Naive thymus-derived CD8-positive, alpha-beta T cell (primary cell): ENCODE results near the gene CUL4A. TPM values are rescaled to one million over a fixed set of nuclear protein-coding genes. Genes with fewer than 3 reads are reported as not detected.

Experiments used
- ATAC-seq, 2 donors: fragments of 150-1000 bp; cut with Tn5 transposase in 1 of 2; sonication (Bioruptor Pico), chemical (Tn5 transposase) in 1 of 2; 1 replicate in 1 of 2; 2 replicates in 1 of 2; pipeline ENCODE4 v1.10.0; 2021; ENCODE audit warnings: mild to moderate bottlenecking in 2 of 2, moderate library complexity in 2 of 2
- POLR2A ChIA-PET: fragments of 350-600 bp; sonication (Branson Sonifier 250); formaldehyde crosslinking; loops from one replicate; lab custom pipeline; 2021; ENCODE audit warnings: antibody characterized with exemption; lab: Charles Lee
- DNase-seq, 10 donors: peaks; one replicate each; pipeline versions ENCODE4 v3.0.0 to v3.0.0-alpha.2; 2020 to 2022
- H3K27ac Mint-ChIP-seq, 10 donors: one replicate each; pipeline ENCODE4 v1.8.0; 2020 to 2022; ENCODE audit warnings: mild to moderate bottlenecking in 10 of 10, mixed read lengths in 10 of 10, moderate library complexity in 4 of 10, inconsistent platforms in 1 of 10
- H3K27me3 Mint-ChIP-seq, 5 donors: one replicate each; pipeline ENCODE4 v1.8.0; 2021 to 2022; ENCODE audit warnings: mixed read lengths in 5 of 5
- H3K36me3 Mint-ChIP-seq, 3 donors: one replicate each; pipeline ENCODE4 v1.8.0; 2020 to 2022; ENCODE audit warnings: mixed read lengths in 3 of 3, mild to moderate bottlenecking in 2 of 3, inconsistent platforms in 1 of 3
- H3K4me1 Mint-ChIP-seq, 4 donors: one replicate each; pipeline ENCODE4 v1.8.0; 2021 to 2022; ENCODE audit warnings: mixed read lengths in 4 of 4
- H3K4me3 Mint-ChIP-seq, 10 donors: one replicate each; pipeline ENCODE4 v1.8.0; 2020 to 2022; ENCODE audit warnings: mild to moderate bottlenecking in 10 of 10, mixed read lengths in 10 of 10, moderate library complexity in 6 of 10, inconsistent platforms in 1 of 10
- H3K9me3 Mint-ChIP-seq, 9 donors: one replicate each; pipeline ENCODE4 v1.8.0; 2020 to 2022; ENCODE audit warnings: mixed read lengths in 9 of 9, mild to moderate bottlenecking in 3 of 9, inconsistent platforms in 1 of 9, moderate library complexity in 1 of 9
- polyA plus RNA-seq, 3 donors: library from polyadenylated mRNA; unstranded; fragments of 300-500 nt; fragmentation: Illumina TruSeq; gene quantifications; one replicate each; pipeline ENCODE4 v1.2.3, GENCODE V29; 2021
- total RNA-seq, 8 experiments: library from RNA in 2 of 8; stranded (reverse) in 2 of 8; gene quantifications; one replicate each; pipeline ENCODE4 v1.2.3 and lab custom pipeline; 2021 to 2026

Gene CUL4A
- total and polyA plus RNA-seq, 5 experiments from 2014 or later: 36.1 to 90.8 (median 49.2) TPM

DNA sequence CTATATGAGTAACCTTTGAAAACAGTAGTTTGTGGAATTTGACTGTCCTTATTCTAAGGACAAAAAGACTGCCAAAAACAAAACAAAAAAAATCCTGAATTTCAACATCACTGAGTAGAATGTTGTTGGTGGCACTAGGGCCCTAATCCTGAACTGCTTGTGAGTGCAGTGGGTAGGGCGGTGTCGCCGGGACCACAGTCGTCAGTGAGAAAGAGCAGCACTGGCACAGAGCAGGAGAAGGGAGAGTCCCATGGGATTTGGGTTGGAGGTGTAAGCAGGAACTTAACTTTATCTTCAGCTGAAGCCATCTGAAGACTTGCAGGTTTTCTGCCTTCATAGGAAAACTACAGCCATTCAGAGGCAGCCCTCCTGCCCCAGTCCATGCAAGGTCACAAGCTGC lies 6.5 kb upstream of the CUL4A start:
- ATAC-seq (no peak), DNase-seq (no peak)
- Mint-ChIP-seq H3K27me3 (no peaks in the 10 kb centered on the region), H3K9me3 (no peaks in the 10 kb centered on the region), H3K4me3 (peak overlapping the region in 3 of 10 donors; percentile 5 to 39 (median 11)), H3K36me3 (peaks cover 0 to 55% (median 5%) of the 10 kb centered on the region in 3 donors), H3K27ac (peak overlapping the region in 4 of 10 donors; percentile 23 to 60 (median 40)), H3K4me1 (peaks cover 30 to 65% (median 51%) of the 10 kb centered on the region in 4 donors)
- POLR2A ChIA-PET: interaction anchor here (0.5 kb wide), 1 partner anchor 29 kb away, joined by 3 read pairs; no protein-coding TSS in a partner anchor

GRCh38 chr13:113203507-113204377 lies 5.7 kb upstream of the CUL4A start:
- Mint-ChIP-seq H3K4me3 (peak overlapping the region in 2 of 10 donors; percentile 37 to 38), H3K36me3 (peaks cover 0 to 48% (median 3%) of the 10 kb centered on the region in 3 donors), H3K9me3 (no peaks in the 10 kb centered on the region), H3K4me1 (peaks cover 30 to 65% (median 51%) of the 10 kb centered on the region in 4 donors), H3K27me3 (no peaks in the 10 kb centered on the region), H3K27ac (peak overlapping the region in 3 of 10 donors; percentile 4 to 32 (median 25))
- ATAC-seq: no peak
- POLR2A ChIA-PET: interaction anchor here (0.5 kb wide), 1 partner anchor 29 kb away, joined by 3 read pairs; no protein-coding TSS in a partner anchor
- DNase-seq: no peak

- DNase-seq (no peak), ATAC-seq (no peak)
- no peaks in the 10 kb centered on the region for H3K27me3 Mint-ChIP-seq
- no peak overlapping the region for H3K27ac Mint-ChIP-seq
- peaks cover 0 to 42% (median 3%) of the 10 kb centered on the region in 3 donors for H3K36me3 Mint-ChIP-seq
- H3K4me1 Mint-ChIP-seq: peaks cover 30 to 63% (median 50%) of the 10 kb centered on the region in 4 donors
- H3K4me3 Mint-ChIP-seq: peak overlapping the region in 1 of 10 donors; percentile 34
- POLR2A ChIA-PET: no interaction called here
- H3K9me3 Mint-ChIP-seq: no peaks in the 10 kb centered on the region
Observed at GRCh38 chr13:113204378-113204734, 5.1 kb upstream of the CUL4A start.

- no peaks in the 10 kb centered on the region for H3K9me3 Mint-ChIP-seq
- DNase-seq (no peak), ATAC-seq (no peak)
- H3K27ac Mint-ChIP-seq: peak overlapping the region in 4 of 10 donors; percentile 11 to 82 (median 60)
- peaks cover 32 to 65% (median 50%) of the 10 kb centered on the region in 4 donors for H3K4me1 Mint-ChIP-seq
- peaks cover 0 to 31% (median 3%) of the 10 kb centered on the region in 3 donors for H3K36me3 Mint-ChIP-seq
- peak overlapping the region in 9 of 10 donors; percentile 4 to 73 (median 52) for H3K4me3 Mint-ChIP-seq
- H3K27me3 Mint-ChIP-seq: no peaks in the 10 kb centered on the region
- POLR2A ChIA-PET: no interaction called here
Observed at GRCh38 chr13:113205428-113205931, 3.9 kb upstream of the CUL4A start.

GRCh38 chr13:113207460-113207859 lies 2.0 kb upstream of the CUL4A start:
- Mint-ChIP-seq H3K27me3 (no peaks in the 10 kb centered on the region), H3K36me3 (peaks cover 6 to 36% (median 15%) of the 10 kb centered on the region in 3 donors), H3K4me1 (peaks cover 34 to 57% (median 51%) of the 10 kb centered on the region in 4 donors), H3K9me3 (no peaks in the 10 kb centered on the region), H3K27ac (peak overlapping the region; percentile 76 to 96 (median 92)), H3K4me3 (peak overlapping the region; percentile 73 to 95 (median 90))
- POLR2A ChIA-PET: interaction anchor here (3.3 kb wide), 1 partner anchor 90 kb away, joined by 17 read pairs; the partner anchor contains the start of gene LAMP1
- no peak for ATAC-seq
- DNase-seq: no peak

GRCh38 chr13:113207890-113208420 lies 1.5 kb upstream of the CUL4A start:
- POLR2A ChIA-PET: interaction anchor here (1.5 to 3.3 kb wide), 5 partner anchors 10 to 238 kb away, joined by 4 to 27 read pairs (median 8); partner anchors contain the start of gene LAMP1
- H3K4me3 Mint-ChIP-seq: peak overlapping the region; percentile 73 to 95 (median 90)
- H3K27me3 Mint-ChIP-seq: no peaks in the 10 kb centered on the region
- ATAC-seq (peak; percentile 4 to 21), DNase-seq (peak in 2 of 10 donors; percentile 9 to 25)
- peaks cover 6 to 34% (median 15%) of the 10 kb centered on the region in 3 donors for H3K36me3 Mint-ChIP-seq
- H3K4me1 Mint-ChIP-seq: peaks cover 30 to 52% (median 47%) of the 10 kb centered on the region in 4 donors
- peak overlapping the region; percentile 76 to 96 (median 92) for H3K27ac Mint-ChIP-seq
- no peaks in the 10 kb centered on the region for H3K9me3 Mint-ChIP-seq

- ATAC-seq (peak; percentile 68 to 71), DNase-seq (peak; percentile 84 to 95 (median 91))
- Mint-ChIP-seq H3K4me3 (peak within 1 kb of the TSS; percentile 73 to 95 (median 90)), H3K4me1 (peaks cover 35 to 50% (median 40%) of the 10 kb centered on the region in 4 donors), H3K36me3 (peaks cover 6 to 32% (median 15%) of the 10 kb centered on the region in 3 donors), H3K27me3 (no peaks in the 10 kb centered on the region), H3K9me3 (no peaks in the 10 kb centered on the region), H3K27ac (peak within 1 kb of the TSS; percentile 76 to 96 (median 92))
- POLR2A ChIA-PET: interaction anchor here (0.8 to 3.3 kb wide), 13 partner anchors 7 to 265 kb away, joined by 3 to 27 read pairs (median 5); partner anchors contain the start of gene LAMP1
Observed at GRCh38 chr13:113208421-113209335, 735 bp upstream of the CUL4A start, which contains the start of gene PCID2. Gene PCID2, minus strand, starts transcription at chr13:113208669. Its CDS starts 35 bp downstream, at chr13:113208634.

DNA sequence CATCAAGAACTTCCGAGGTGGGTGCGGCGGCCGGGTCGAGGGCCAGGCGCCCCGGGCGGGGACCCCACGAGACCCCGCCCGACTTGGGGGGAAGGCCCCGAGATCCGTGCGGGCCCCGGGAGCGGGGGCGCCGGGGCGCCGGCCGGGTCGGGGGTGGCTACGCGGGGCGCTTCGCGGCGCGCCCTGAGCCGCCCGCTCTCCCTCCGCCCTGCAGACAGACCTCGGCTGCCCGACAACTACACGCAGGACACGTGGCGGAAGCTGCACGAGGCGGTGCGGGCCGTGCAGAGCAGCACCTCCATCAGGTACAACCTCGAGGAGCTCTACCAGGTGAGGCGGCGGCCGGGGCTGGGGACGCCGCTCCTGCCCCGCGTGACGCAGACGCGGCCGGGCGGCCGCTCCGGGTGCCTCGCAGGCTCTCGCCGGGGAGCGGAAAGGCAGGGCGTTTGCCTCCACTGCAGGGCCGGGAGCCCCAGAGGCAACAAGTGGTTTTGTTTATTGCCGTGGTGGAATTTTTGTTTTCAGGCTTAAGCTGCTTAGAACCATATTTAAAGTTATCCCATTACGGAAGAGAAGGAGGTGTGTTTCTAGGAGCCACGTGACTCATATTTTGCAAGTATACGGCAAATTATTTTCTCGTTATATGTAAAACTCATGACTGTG lies 477 bp downstream of the CUL4A start:
- H3K4me3 Mint-ChIP-seq: peak overlapping the region; percentile 70 to 89 (median 82)
- peaks cover 29 to 48% (median 36%) of the 10 kb centered on the region in 4 donors for H3K4me1 Mint-ChIP-seq
- POLR2A ChIA-PET: interaction anchor here (0.8 to 3.3 kb wide), 12 partner anchors 8 to 266 kb away, joined by 3 to 27 read pairs (median 6); partner anchors contain the start of gene LAMP1
- no peaks in the 10 kb centered on the region for H3K27me3 Mint-ChIP-seq
- peak overlapping the region in 9 of 10 donors; percentile 66 to 93 (median 89) for H3K27ac Mint-ChIP-seq
- peaks cover 6 to 29% (median 15%) of the 10 kb centered on the region in 3 donors for H3K36me3 Mint-ChIP-seq
- peak; percentile 64 to 87 (median 78) for DNase-seq
- no peaks in the 10 kb centered on the region for H3K9me3 Mint-ChIP-seq
- ATAC-seq: peak; percentile 69 to 81

DNA sequence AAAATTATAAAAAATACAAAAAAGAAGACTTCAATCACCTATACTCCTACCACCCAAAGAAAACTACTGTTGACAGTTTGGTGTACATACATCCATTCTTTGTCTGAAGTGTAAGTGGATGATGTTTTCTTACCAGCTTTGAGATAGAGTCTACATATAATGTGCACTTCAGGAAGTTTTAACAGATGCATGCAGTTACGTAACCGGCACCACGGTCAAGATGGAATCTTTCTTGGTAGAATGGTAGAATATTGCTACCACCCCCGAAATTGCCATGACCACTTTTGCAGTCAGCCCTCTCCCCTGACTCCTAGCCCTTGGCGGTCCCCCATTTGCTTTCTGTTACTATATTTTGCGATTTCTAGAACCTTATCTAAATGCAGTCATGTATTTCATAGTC lies 1.4 kb downstream of the CUL4A start:
- peak overlapping the region; percentile 54 to 86 (median 73) for H3K4me3 Mint-ChIP-seq
- H3K27ac Mint-ChIP-seq: peak overlapping the region in 7 of 10 donors; percentile 30 to 82 (median 71)
- POLR2A ChIA-PET: interaction anchor here (0.6 kb wide), 1 partner anchor 252 kb away, joined by 3 read pairs; no protein-coding TSS in a partner anchor
- H3K27me3 Mint-ChIP-seq: no peaks in the 10 kb centered on the region
- peaks cover 6 to 22% (median 12%) of the 10 kb centered on the region in 3 donors for H3K36me3 Mint-ChIP-seq
- H3K9me3 Mint-ChIP-seq: no peaks in the 10 kb centered on the region
- DNase-seq (no peak), ATAC-seq (no peak)
- peaks cover 19 to 39% (median 27%) of the 10 kb centered on the region in 4 donors for H3K4me1 Mint-ChIP-seq

DNA sequence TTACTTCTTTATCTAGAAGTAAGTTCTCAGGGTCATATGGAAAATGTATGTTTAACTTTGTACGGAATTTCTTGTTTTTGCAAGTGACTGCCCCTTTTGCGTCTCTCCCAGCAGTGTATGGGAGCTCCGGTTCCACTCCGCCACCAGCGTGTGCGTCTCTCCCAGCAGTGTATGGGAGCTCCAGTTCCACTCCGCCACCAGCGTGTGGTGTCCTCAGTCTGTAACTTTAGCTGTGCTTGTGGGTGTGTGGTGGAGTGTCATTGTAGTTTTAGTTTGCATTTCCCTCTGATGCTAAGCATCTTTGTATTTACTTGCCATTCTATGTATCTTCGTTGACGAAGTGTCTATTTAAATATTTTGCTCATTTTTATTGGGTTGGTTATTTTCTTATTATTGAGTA lies 2.4 kb downstream of the CUL4A start:
- peak overlapping the region in 9 of 10 donors; percentile 20 to 83 (median 56) for H3K4me3 Mint-ChIP-seq
- DNase-seq: peak in 2 of 10 donors; percentile 5 to 10
- H3K27me3 Mint-ChIP-seq: no peaks in the 10 kb centered on the region
- no peaks in the 10 kb centered on the region for H3K9me3 Mint-ChIP-seq
- H3K36me3 Mint-ChIP-seq: peaks cover 6 to 13% (median 12%) of the 10 kb centered on the region in 3 donors
- peak overlapping the region in 3 of 10 donors; percentile 1 to 66 (median 52) for H3K27ac Mint-ChIP-seq
- H3K4me1 Mint-ChIP-seq: peaks cover 10 to 29% (median 20%) of the 10 kb centered on the region in 4 donors
- no peak for ATAC-seq
- POLR2A ChIA-PET: interaction anchor here (0.6 kb wide), 2 partner anchors 64 to 251 kb away, joined by 3 to 4 read pairs; no protein-coding TSS in a partner anchor
